PC-9 (cell line): ENCODE data around the gene LSP1. TPM values are rescaled to one million over a fixed set of nuclear protein-coding genes. Genes with fewer than 3 reads are reported as not detected.

Experiments used
- BruUV-seq: library from RNA; stranded (reverse); fragments of 400-500 nt; replicated peaks from 2 replicates; lab custom pipeline; 2021; lab: Mats Ljungman, UMichigan
- CTCF ChIA-PET: fragments of 300-600 bp; sonication (Branson Sonifier 250); formaldehyde crosslinking; loops from one replicate; lab custom pipeline; 2022; ENCODE audit warnings: antibody characterized with exemption; lab: Charles Lee
- POLR2A ChIA-PET: fragments of 300-600 bp; sonication (Branson Sonifier 250); formaldehyde crosslinking; loops from one replicate; lab custom pipeline; 2022; ENCODE audit warnings: antibody characterized with exemption; ENCODE audit not compliant: unreplicated experiment; lab: Charles Lee
- DNase-seq, 2 experiments: peaks; one replicate each; pipeline versions ENCODE4 v3.0.0 to v3.0.0-alpha.2; 2015 to 2022; ENCODE audit warnings: mixed read lengths in 1 of 2
- H2AFZ ChIP-seq: fragments of 200-600 bp; sonication (generic); 2 replicates; pipeline ENCODE4 v1.8.1; 2017; ENCODE audit warnings: antibody characterized with exemption
- H3F3A ChIP-seq: fragments of 200-600 bp; sonication (generic); 2 replicates; pipeline ENCODE4 v1.8.1; 2017; ENCODE audit warnings: antibody characterized with exemption, mild to moderate bottlenecking, low read depth; ENCODE audit not compliant: insufficient read depth
- H3K27ac ChIP-seq: fragments of 200-600 bp; sonication (generic); 2 replicates; pipeline ENCODE4 v1.6.1; 2016; ENCODE audit warnings: mixed run types
- H3K27me3 ChIP-seq: fragments of 200-600 bp; sonication (generic); 2 replicates; pipeline ENCODE4 v1.6.1; 2016; ENCODE audit warnings: low read depth, mixed run types; ENCODE audit not compliant: insufficient read depth
- H3K36me3 ChIP-seq: fragments of 200-600 bp; sonication (generic); 2 replicates; pipeline ENCODE4 v1.6.1; 2016; ENCODE audit warnings: low read depth, mixed run types
- H3K4me1 ChIP-seq: fragments of 200-600 bp; sonication (generic); replicated peaks from 2 replicates; pipeline ENCODE4 v1.6.1; 2016; ENCODE audit warnings: mixed run types; ENCODE audit not compliant: insufficient read depth
- H3K4me2 ChIP-seq: fragments of 200-600 bp; sonication (generic); 2 replicates; pipeline ENCODE4 v1.6.1; 2017; ENCODE audit warnings: mixed run types
- H3K4me3 ChIP-seq: fragments of 200-600 bp; sonication (generic); 2 replicates; pipeline ENCODE4 v1.6.1; 2016; ENCODE audit warnings: mixed run types
- H3K79me2 ChIP-seq: fragments of 200-600 bp; sonication (generic); 2 replicates; pipeline ENCODE4 v1.6.1; 2017; ENCODE audit warnings: low read depth, mixed run types
- H3K9me2 ChIP-seq: fragments of 200-600 bp; sonication (generic); 2 replicates; pipeline ENCODE4 v1.8.1; 2017; ENCODE audit warnings: mild to moderate bottlenecking; ENCODE audit not compliant: insufficient read depth
- H3K9me3 ChIP-seq: fragments of 200-600 bp; sonication (generic); 2 replicates; pipeline ENCODE4 v1.8.1; 2016; ENCODE audit warnings: low read depth; ENCODE audit not compliant: insufficient read depth
- H4K20me1 ChIP-seq: fragments of 200-600 bp; sonication (generic); 2 replicates; pipeline ENCODE4 v1.8.1; 2017; ENCODE audit not compliant: insufficient read depth
- EZH2 ChIP-seq: fragments of 200-600 bp; sonication (generic); IDR thresholded peaks from 2 replicates; pipeline ENCODE4 v1.8.0; 2017; ENCODE audit warnings: antibody characterized with exemption, low read depth
- intact Hi-C: fragments of 100-400 bp; cut with micrococcal nuclease; formaldehyde crosslinking; loops from one replicate; pipeline ENCODE4 v1.10.0; 2022; ENCODE audit not compliant: unreplicated experiment
- total RNA-seq: library from RNA; stranded (reverse); gene quantifications from 2 replicates; pipeline ENCODE4 v1.2.3, GENCODE V29; 2021
- TF ChIP-seq, protein P1 (sequence below): fragments of 200-600 bp; sonication (generic); conservative IDR thresholded peaks from 2 replicates; pipeline ENCODE4 v1.6.1; 2017; ENCODE audit warnings: mixed run types, antibody characterized with exemption, mild to moderate bottlenecking, moderate library complexity

LSP1 gene
- total RNA-seq, 1 experiment from 2014 or later: 2.6 TPM

DNA sequence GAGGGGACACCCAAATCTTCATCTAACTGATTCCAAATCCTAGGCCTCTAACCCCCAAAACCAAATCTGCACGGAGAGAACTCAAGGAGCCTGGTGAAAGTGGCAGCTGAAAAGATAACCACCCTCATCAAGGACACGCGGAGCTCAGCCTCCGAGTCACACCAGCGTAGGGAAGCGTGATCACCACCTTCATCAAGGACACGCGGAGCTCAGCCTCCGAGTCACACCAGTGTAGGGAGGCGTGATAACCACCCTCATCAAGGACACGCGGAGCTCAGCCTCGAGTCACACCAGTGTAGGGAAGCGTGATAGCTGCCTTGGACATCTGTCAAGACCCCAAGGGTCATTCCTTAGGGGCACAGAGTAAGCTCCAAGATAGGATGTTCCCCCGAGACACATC, 47.4 kb upstream of the LSP1 start:
- POLR2A ChIA-PET: interaction anchor here (0.5 kb wide), 1 partner anchor 56 kb away, joined by 4 read pairs; no protein-coding TSS in a partner anchor
- CTCF ChIA-PET: no interaction called here
- TF ChIP-seq EZH2: no peak
- TF ChIP-seq, protein P1, sequence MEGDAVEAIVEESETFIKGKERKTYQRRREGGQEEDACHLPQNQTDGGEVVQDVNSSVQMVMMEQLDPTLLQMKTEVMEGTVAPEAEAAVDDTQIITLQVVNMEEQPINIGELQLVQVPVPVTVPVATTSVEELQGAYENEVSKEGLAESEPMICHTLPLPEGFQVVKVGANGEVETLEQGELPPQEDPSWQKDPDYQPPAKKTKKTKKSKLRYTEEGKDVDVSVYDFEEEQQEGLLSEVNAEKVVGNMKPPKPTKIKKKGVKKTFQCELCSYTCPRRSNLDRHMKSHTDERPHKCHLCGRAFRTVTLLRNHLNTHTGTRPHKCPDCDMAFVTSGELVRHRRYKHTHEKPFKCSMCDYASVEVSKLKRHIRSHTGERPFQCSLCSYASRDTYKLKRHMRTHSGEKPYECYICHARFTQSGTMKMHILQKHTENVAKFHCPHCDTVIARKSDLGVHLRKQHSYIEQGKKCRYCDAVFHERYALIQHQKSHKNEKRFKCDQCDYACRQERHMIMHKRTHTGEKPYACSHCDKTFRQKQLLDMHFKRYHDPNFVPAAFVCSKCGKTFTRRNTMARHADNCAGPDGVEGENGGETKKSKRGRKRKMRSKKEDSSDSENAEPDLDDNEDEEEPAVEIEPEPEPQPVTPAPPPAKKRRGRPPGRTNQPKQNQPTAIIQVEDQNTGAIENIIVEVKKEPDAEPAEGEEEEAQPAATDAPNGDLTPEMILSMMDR: no peak

DNA sequence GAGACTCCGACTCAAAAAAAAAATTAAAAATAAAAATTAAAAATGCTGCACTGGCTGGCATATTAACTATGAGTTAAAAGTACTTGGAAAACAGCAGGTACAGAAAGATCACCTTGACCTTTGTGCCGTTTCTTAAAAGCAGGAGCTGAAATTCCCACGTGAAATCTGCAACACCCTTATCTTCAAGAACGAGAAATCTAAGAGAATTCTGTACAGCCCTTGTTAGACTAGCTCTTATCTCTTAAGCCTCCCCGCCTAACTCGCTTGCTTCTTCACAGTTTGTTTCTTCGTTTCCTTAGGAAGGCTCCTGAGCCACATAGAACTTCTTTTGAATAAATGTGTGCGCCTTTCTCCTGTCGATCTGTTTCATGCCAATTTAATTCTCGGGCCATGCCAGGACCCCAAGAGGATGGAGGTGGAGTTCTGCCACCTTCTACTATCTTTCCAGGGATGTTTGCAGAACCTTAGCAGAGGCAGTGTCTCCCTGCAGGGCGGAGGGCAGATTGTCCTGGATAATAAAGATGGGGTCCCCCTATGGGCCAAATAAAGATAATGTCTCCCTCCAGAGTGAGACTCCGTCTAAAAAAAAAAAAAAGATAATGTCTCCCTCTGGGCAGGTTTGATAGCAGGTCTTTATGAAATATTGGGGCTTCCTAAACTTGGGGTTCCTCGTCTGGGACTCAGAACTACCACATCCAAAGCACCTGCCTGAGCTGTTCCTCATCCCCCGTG, 45.5 kb upstream of the LSP1 start:
- no peak overlapping the region for H3K4me3 ChIP-seq
- TF ChIP-seq, protein P1: no peak; the same call in 1 of the 2 replicates
- TF ChIP-seq EZH2: no peak
- no peak overlapping the region for H3K27ac ChIP-seq

More for the DNA sequence above, 47.4 kb upstream of the LSP1 start:
- Histone ChIP-seq H3K27me3 (no peaks in the 10 kb centered on the region), H4K20me1 (no peaks in the 10 kb centered on the region), H3F3A (no peaks in the 10 kb centered on the region), H3K4me1 (no peaks in the 10 kb centered on the region), H3K9me3 (no peaks in the 10 kb centered on the region), H3K79me2 (no peaks in the 10 kb centered on the region), H2AFZ (no peak overlapping the region), H3K27ac (no peak overlapping the region), H3K9me2 (no peaks in the 10 kb centered on the region), H3K36me3 (no peaks in the 10 kb centered on the region), H3K4me2 (no peak overlapping the region), H3K4me3 (no peak overlapping the region)
- intact Hi-C loops: no loop called here
- BruUV-seq: no TSS peak
- DNase-seq: no peak

DNA sequence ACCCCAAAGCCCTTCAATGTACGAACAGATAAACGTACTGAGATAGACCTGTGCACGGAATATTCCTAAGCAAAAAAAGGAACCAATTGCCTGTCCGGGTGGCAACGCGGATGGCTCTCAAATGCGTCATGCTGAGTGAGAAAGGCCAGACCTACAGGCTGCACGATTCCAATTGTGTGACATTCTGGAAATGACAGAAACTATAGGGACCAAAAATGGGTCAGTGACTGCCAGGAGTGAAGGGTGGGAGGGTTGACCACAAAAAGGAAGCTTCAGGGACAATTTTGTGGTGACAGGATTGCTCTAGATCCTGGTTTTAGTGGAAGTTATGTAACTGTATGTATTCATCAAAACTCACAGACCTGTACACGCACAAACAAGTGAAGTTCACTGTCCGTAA, 42.1 kb upstream of the LSP1 start:
- Histone ChIP-seq H2AFZ (no peak overlapping the region), H3K36me3 (no peaks in the 10 kb centered on the region), H3K9me2 (no peaks in the 10 kb centered on the region), H3K4me3 (no peak overlapping the region), H3K9me3 (no peaks in the 10 kb centered on the region), H3K4me1 (no peaks in the 10 kb centered on the region), H3K4me2 (no peak overlapping the region), H3K27me3 (no peaks in the 10 kb centered on the region), H3F3A (no peaks in the 10 kb centered on the region), H4K20me1 (no peaks in the 10 kb centered on the region), H3K79me2 (no peaks in the 10 kb centered on the region), H3K27ac (no peak overlapping the region)
- POLR2A ChIA-PET: no interaction called here
- CTCF ChIA-PET: no interaction called here
- intact Hi-C loops: no loop called here
- TF ChIP-seq EZH2: no peak
- TF ChIP-seq, protein P1: no peak
- no TSS peak for BruUV-seq
- no peak for DNase-seq

More for the DNA sequence above, 45.5 kb upstream of the LSP1 start:
- H3K79me2 ChIP-seq: no peaks in the 10 kb centered on the region
- intact Hi-C loops: no loop called here
- no peaks in the 10 kb centered on the region for H3F3A ChIP-seq
- BruUV-seq: no TSS peak
- H3K4me1 ChIP-seq: no peaks in the 10 kb centered on the region
- H3K4me2 ChIP-seq: no peak overlapping the region
- CTCF ChIA-PET: no interaction called here
- POLR2A ChIA-PET: no interaction called here
- H3K36me3 ChIP-seq: no peaks in the 10 kb centered on the region
- DNase-seq: no peak
- H3K27me3 ChIP-seq: no peaks in the 10 kb centered on the region
- H3K9me2 ChIP-seq: no peaks in the 10 kb centered on the region
- H2AFZ ChIP-seq: no peak overlapping the region
- no peaks in the 10 kb centered on the region for H3K9me3 ChIP-seq
- H4K20me1 ChIP-seq: no peaks in the 10 kb centered on the region
